Stimulated activated CD4-positive, alpha-beta T cell treated with anti-CD3 and anti-CD28 coated beads, Interleukin-15, amount 100 ng/mL, for 48 hours (primary cell): ENCODE measurements around the gene ANKRD45.
"Not testable (repeated sequence)": the region's sequence is repeated elsewhere in the genome, so short reads cannot be mapped to it uniquely, and the experiment has no call there.

Experiments
- DNase-seq, 2 donors: peaks; one replicate each; pipeline ENCODE4 v3.0.0-alpha.2; 2020; ENCODE audit warnings: low read depth in 2 of 2

Gene ANKRD45

DNA sequence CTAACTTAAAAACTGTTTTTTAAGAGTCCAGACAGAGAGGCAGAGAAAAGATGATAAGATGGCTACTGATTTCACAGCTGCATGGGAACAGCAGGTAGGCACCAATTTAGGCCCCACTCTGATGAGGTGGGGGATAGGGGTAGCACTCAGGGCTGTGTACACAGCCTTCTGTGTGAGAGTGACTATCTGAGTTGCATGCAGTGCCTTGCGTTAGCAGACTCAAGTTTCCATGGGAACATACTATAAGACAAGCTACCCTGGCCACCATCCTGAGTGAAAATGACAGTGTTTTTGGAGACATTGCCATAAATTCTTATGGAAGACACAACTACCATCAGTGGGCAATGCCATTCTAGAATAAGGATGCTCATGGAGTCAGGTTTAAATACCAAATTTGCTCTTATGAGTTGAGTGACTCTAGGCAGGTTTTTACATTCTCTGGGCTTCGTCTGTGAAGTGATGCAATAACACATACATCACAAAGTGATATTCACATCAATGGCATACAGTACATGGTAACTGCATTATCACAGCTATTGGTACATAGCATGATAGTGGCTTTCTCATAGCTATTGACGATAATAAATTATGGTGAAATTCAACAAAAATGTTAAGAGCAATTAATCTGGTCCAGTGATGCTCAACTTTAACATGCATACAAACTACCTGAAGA is 97.3 kb downstream of the ANKRD45 start:
- no peak for DNase-seq

DNA sequence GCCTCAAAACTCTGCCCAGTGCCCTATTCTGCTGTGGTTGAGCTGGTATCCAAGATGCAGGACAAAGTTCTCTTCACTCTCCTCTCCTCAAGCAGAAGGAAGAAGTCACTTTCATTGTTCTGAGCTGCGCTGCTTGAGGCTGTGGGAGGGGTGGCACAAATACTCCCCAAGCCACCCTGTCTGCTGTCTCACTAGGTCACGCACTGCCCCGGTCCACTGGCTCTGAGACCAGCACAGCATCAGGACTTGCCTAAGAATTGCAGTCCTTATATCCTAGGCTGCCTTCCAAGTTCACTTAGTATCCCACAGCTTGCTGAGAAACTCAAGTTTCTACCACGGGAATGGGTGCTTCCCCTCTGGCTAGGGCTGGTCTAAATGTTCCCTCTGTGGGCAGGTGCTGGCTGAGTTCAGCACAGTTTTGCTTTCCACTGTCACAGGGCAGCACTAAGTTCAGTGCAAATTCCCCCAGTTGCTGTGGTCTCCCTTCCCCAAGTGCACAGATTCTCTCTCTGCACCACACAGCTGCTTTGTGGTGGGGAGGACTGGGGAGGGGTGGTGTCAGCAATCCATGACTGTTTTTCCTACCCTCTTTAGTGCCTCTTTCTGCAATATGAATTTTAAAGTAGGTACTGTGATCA is 99.2 kb downstream of the ANKRD45 start:
- DNase-seq: no peak

DNA sequence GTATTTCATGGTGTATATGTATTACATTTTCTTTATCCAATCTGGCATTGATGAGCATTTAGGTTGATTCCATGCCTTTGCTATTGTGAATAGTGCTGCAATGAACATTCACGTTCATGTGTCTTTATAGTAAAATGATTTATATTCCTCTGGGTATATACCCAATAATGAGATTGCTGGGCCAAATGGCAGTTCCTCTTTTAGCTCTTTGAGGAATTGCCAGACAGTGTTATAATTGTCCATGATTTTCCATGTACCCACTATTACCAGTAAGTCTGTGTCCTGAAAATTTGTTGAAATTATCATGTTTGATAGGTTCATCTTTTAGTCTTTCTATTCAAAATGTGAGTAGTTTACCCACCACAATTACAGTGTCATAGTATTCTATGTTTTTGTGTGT is 101.2 kb downstream of the ANKRD45 start:
- no peak for DNase-seq

DNA sequence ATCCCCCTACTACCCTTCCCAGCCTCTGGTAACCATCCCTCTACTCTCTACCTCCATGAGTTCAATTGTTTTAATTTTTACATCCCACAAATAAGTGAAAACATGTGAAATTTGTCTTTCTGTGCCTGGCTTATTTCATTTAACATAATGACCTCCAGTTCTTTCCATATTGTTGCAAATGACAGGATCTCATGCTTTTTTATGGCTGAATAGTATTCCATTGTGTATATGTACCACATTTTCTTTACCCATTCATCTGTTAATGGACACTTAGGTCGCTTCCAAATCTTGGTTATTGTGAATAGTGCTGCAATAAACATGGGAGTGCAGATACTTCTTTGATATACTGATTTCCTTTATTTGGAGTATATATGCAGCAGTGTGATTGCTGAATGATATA is 105.8 kb downstream of the ANKRD45 start:
- DNase-seq: not testable (repeated sequence)

DNA sequence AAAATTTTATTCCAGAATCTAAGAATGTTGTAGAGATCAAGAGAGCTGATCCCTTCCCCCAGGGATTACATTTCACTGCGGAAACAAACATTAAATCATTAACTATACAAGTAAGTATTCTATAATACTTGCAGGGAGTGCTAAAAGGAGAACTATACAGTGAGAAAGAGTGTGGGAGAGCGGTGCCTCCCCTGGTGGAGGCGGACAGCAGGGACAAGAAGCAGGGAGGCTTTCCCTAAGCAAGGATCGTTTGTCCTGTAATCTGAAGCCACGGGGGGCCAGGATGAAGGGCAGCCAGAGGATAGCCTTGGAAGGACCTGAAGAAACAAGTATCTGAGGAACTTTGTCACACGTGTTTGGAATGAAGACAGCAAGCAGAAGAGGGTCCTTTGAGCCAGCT is 106.8 kb downstream of the ANKRD45 start:
- no peak for DNase-seq

DNA sequence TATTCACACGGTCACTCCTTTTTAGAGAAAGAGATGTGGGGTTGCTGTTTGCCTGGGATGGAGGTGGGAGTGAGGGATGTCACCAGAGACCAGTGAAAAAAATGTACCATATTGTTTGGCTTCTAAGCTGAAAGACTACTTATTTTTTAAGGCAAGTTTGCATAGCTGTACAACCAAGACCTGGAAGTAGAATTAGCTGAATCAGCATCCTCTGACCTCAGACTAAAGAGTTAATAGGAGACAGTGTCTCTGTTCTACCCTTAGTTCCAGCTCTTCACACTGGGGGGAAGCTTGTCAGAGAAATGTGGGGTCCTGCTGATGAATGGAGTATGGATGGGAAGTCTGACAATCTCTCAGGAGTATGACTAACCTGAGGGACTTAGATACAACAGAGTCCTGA is 108.4 kb downstream of the ANKRD45 start:
- DNase-seq: no peak

DNA sequence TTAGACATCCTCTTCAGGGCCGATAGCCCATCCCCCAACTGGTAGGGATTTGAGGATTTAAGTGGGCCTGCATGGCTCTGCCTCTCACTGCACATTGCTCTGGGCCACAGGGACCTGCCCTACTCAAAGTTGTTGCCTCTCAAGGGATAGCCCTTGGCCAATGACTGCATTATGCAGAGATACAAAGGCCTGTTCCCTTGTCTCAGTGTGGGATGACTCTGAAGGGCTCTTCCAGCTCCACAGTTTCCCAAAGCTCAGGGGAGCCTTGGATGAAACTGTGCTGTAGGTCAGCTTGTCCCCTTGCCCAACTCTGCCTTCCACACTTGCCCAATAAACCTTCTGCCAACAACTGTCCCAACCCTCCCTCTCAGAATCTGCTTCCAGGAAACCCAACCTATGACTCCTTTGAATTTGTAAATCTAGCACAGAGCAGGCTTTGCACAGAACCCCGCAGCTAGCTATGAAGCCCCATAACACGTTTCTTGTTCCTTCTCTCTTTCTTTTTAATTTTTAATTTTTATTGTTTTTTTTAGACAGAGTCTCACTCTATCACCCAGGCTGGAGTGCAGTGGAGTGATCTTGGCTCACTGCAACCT is 109.3 kb downstream of the ANKRD45 start:
- no peak for DNase-seq
